ENCODE measurements around the gene ETS1. TPM values are rescaled to one million over a fixed set of nuclear protein-coding genes. Genes with fewer than 3 reads are reported as not detected.

Gene ETS1
- total RNA-seq, 1 donor from 2014 or later = 115 TPM

DNA sequence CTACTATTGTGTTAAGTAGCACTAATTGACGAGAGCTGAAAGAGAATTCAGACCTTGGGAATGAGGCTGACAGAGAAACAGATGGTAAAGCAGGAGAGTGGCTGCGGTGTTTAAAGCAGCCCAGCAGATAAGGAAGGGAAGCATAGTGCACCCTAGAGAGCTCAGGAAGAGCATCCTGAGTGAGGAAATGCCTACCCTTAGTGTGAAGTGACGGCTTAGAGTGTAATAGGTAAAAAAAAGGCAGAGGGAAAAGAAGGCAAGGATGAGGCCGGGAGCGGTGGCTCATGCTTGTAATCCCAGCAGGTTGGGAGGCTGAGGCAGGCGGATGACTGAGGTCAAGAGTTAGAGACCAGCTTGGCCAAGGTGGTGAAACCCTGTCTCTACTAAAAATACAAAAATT lies 22.4 kb upstream of the ETS1 start:
- Mint-ChIP-seq H3K36me3 (ENCODE audit: low read depth) (no peaks in the 10 kb centered on the region), H3K27ac (ENCODE audit: unreplicated experiment) (no peak overlapping the region), H3K4me3 (ENCODE audit: unreplicated experiment) (no peak overlapping the region)

DNA sequence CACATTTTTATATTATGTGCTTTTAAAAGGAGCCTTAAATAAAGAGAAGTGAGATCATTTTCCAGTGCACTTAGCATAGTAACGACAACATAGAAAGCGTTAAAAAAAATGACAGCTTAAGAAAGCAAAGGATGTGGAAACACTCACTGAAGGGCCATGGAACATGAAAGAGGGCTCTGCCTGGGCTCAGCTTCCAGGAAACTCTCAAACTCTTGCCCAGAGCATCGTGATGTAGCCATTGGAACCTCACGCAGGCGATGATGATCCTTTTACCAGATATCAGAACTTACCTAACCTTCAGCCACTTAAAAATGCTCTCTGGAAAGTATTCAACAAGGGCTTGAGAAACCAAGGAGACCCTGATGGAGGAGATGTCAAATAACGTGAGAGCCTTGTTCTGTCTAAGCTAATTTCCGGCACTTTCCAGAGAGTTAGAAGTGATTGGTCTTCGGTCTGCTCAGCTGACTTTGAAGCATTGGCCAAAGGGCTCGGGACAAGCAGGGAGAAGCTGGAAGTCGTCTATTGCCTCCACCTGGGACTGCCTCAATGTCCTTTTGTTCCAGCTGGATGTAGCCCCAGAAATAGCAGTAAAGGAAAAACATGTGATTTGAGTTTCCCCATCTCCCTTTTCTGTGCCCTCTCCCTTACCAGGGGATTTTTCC lies 21.5 kb upstream of the ETS1 start:
- H3K27ac Mint-ChIP-seq (ENCODE audit: unreplicated experiment) = no peak overlapping the region
- H3K27me3 Mint-ChIP-seq (ENCODE audit: low read depth) = no peaks in the 10 kb centered on the region
- H3K9me3 Mint-ChIP-seq (ENCODE audit: low read depth) = no peaks in the 10 kb centered on the region
- H3K4me3 Mint-ChIP-seq (ENCODE audit: unreplicated experiment) = no peak overlapping the region
- no peaks in the 10 kb centered on the region for H3K36me3 Mint-ChIP-seq (ENCODE audit: low read depth)
- no peak for DNase-seq (ENCODE audit: low spot score)
- TF ChIP-seq, protein P1, sequence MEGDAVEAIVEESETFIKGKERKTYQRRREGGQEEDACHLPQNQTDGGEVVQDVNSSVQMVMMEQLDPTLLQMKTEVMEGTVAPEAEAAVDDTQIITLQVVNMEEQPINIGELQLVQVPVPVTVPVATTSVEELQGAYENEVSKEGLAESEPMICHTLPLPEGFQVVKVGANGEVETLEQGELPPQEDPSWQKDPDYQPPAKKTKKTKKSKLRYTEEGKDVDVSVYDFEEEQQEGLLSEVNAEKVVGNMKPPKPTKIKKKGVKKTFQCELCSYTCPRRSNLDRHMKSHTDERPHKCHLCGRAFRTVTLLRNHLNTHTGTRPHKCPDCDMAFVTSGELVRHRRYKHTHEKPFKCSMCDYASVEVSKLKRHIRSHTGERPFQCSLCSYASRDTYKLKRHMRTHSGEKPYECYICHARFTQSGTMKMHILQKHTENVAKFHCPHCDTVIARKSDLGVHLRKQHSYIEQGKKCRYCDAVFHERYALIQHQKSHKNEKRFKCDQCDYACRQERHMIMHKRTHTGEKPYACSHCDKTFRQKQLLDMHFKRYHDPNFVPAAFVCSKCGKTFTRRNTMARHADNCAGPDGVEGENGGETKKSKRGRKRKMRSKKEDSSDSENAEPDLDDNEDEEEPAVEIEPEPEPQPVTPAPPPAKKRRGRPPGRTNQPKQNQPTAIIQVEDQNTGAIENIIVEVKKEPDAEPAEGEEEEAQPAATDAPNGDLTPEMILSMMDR (IDR thresholded peaks at IDR 0.05) = no peak
- peaks cover 10% of the 10 kb centered on the region for H3K4me1 Mint-ChIP-seq (ENCODE audit: low read depth)

More for the DNA sequence above, 22.4 kb upstream of the ETS1 start:
- no peaks in the 10 kb centered on the region for H3K9me3 Mint-ChIP-seq (ENCODE audit: low read depth)
- peaks cover 2% of the 10 kb centered on the region for H3K27me3 Mint-ChIP-seq (ENCODE audit: low read depth)
- H3K4me1 Mint-ChIP-seq (ENCODE audit: low read depth) = peaks cover 10% of the 10 kb centered on the region
- no peak for DNase-seq (ENCODE audit: low spot score)
- TF ChIP-seq, protein P1 (IDR thresholded peaks at IDR 0.05) = no peak

DNA sequence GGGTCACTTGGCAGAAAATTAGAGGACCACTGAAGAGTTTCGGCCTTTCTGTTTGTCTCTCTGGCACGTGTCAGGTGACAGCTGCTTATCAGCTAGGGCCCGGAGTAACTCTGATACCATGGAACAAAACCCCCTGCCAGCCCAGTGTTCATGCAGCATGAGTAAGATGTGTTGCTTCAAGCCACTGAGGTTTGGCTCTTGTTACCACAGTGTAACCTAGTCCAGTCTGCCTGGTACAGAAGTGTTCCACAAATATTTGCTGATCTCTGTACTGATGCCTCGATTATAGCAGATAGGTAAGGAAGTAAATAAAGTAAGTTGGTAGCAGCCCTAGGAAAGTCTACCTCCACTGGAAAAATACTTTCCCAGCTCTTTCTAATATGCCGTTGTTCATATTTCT lies 20.5 kb upstream of the ETS1 start:
- H3K4me3 Mint-ChIP-seq (ENCODE audit: unreplicated experiment) = no peak overlapping the region
- no peaks in the 10 kb centered on the region for H3K27me3 Mint-ChIP-seq (ENCODE audit: low read depth)
- no peaks in the 10 kb centered on the region for H3K9me3 Mint-ChIP-seq (ENCODE audit: low read depth)
- peaks cover 10% of the 10 kb centered on the region for H3K4me1 Mint-ChIP-seq (ENCODE audit: low read depth)
- no peak overlapping the region for H3K27ac Mint-ChIP-seq (ENCODE audit: unreplicated experiment)
- DNase-seq (ENCODE audit: low spot score) = no peak
- TF ChIP-seq, protein P1 (IDR thresholded peaks at IDR 0.05) = no peak
- H3K36me3 Mint-ChIP-seq (ENCODE audit: low read depth) = no peaks in the 10 kb centered on the region

DNA sequence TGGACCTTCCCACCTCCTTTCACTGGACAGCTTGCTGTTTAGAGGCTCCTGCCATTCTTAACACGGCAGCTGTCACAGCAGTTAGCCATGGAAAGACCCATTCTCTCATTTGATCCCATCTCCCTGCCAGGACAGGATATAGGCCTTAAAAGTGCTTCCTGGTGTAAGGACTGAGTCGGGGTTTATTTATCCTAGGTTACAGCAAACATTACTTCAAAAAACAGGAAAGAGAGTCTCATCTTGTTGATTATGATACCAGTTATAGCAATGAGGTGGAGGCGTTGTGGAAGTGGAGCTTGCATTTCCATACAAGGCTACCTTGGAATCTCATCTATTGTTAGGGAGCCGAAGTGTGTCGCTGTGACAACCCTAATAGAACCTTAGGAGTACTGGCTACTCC lies 17.4 kb upstream of the ETS1 start:
- Mint-ChIP-seq H3K27me3 (ENCODE audit: low read depth) (no peaks in the 10 kb centered on the region), H3K36me3 (ENCODE audit: low read depth) (no peaks in the 10 kb centered on the region), H3K27ac (ENCODE audit: unreplicated experiment) (no peak overlapping the region), H3K4me3 (ENCODE audit: unreplicated experiment) (no peak overlapping the region), H3K4me1 (ENCODE audit: low read depth) (no peaks in the 10 kb centered on the region), H3K9me3 (ENCODE audit: low read depth) (no peaks in the 10 kb centered on the region)
- no peak for DNase-seq (ENCODE audit: low spot score)
- TF ChIP-seq, protein P1 (IDR thresholded peaks at IDR 0.05) = no peak

DNA sequence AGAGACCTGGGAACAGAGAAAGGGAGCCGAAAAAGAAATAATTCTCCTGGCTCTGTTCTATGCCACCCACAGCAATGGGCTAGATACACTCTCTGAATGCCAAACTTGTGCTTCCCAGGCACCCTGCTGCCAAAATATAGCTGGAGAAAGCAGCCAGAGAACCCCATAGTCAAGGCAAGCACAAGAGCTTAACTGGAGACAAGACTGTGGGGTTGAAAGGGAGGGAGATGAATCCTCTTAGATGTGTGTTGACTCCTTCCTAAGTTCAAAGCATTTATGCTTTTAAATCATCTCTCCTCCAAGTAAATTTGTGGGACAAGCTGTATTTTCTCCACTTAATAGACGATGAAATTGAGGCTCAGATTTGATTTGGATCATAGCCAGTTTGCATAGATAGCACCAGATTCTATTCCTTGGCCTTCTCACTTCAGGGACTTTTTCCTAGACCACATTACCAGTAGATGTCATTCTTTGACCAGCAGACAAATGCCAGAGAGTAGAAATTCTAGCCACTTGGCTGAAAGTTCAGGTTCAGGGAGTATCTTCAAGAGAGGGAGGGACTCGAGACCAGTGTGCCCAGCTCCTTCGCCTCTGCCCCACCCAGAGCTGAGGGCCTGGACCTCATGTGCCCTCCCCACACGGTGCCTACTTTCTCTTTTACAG lies 16.5 kb upstream of the ETS1 start:
- no peaks in the 10 kb centered on the region for H3K36me3 Mint-ChIP-seq (ENCODE audit: low read depth)
- H3K9me3 Mint-ChIP-seq (ENCODE audit: low read depth) = no peaks in the 10 kb centered on the region
- H3K27ac Mint-ChIP-seq (ENCODE audit: unreplicated experiment) = no peak overlapping the region
- no peak overlapping the region for H3K4me3 Mint-ChIP-seq (ENCODE audit: unreplicated experiment)
- no peaks in the 10 kb centered on the region for H3K27me3 Mint-ChIP-seq (ENCODE audit: low read depth)
- H3K4me1 Mint-ChIP-seq (ENCODE audit: low read depth) = no peaks in the 10 kb centered on the region
- TF ChIP-seq, protein P1 (IDR thresholded peaks at IDR 0.05) = peak; percentile 15
- DNase-seq (ENCODE audit: low spot score) = no peak
